ENCODE measurements around the gene KCNC1. TPM values are rescaled to one million over a fixed set of nuclear protein-coding genes. Genes with fewer than 3 reads are reported as not detected.

The KCNC1 gene
- total and polyA plus RNA-seq, 2 of the 13 experiments (the other 11 are each of a cell fraction or from before 2014, with no cell fraction given), result 0.01 to 0.04 TPM

- no peak for TF ChIP-seq GPN1 (CRISPR knock-in tag; IDR thresholded peaks at IDR 0.05; ENCODE audit: borderline replicate concordance)
- TF ChIP-seq ETV5 (CRISPR knock-in tag; IDR thresholded peaks at IDR 0.05; ENCODE audit: borderline replicate concordance), result no peak
- TF ChIP-seq ZNF451 (CRISPR knock-in tag; IDR thresholded peaks at IDR 0.05), result no peak
- no peak for TF ChIP-seq KAT2B (IDR thresholded peaks at IDR 0.05; ENCODE audit: borderline replicate concordance, low read depth, low read length)
- TF ChIP-seq ZNF660 (CRISPR knock-in tag; IDR thresholded peaks at IDR 0.05; ENCODE audit: borderline replicate concordance, low read depth), result no peak
- TF ChIP-seq ZNF232 (CRISPR knock-in tag; IDR thresholded peaks at IDR 0.05; ENCODE audit: borderline replicate concordance), result no peak
- TF ChIP-seq SNAI1 (CRISPR knock-in tag; IDR thresholded peaks at IDR 0.05; ENCODE audit: borderline replicate concordance), result no peak
- TF ChIP-seq TBX3 (IDR thresholded peaks at IDR 0.05; ENCODE audit: borderline replicate concordance), result no peak
- no peak for TF ChIP-seq ZBTB8A (CRISPR knock-in tag; IDR thresholded peaks at IDR 0.05; ENCODE audit: borderline replicate concordance, low read depth)
- no peak for TF ChIP-seq DMAP1 (CRISPR knock-in tag; IDR thresholded peaks at IDR 0.05)
- 0 out of 2 replicates have a peak, but pooled peaks have one; percentile 51 for TF ChIP-seq ZBTB2 (CRISPR knock-in tag; IDR thresholded peaks at IDR 0.05; ENCODE audit: low read depth)
Observed at GRCh38 chr11:17734418-17734911, at the start of gene KCNC1 (continued).

- H2AFZ ChIP-seq (ENCODE audit: low read length), result no peak overlapping the region
- FAIRE-seq, result no peak
- H3K27ac ChIP-seq (ENCODE audit: extremely low read length, insufficient read depth, low read length), result no peak overlapping the region
- 0% methylated on average over 3 of the region's 8 CpGs for WGBS (ENCODE audit: low lambda C conversion rate)
- no peaks in the 10 kb centered on the region for H4K20me1 ChIP-seq (ENCODE audit: insufficient read depth, low read length)
- H3K9ac ChIP-seq (ENCODE audit: insufficient read depth, low read depth, low read length), result no peak overlapping the region
- in situ Hi-C loops (cut with HindIII; ENCODE audit: extremely low pct_ligation_motif_present, low pct_unique_long_range_greater_than_20kb), result no loop called here
- no peak overlapping the region for H3K4me2 ChIP-seq (ENCODE audit: low read depth, low read length)
- no TSS peak for BruUV-seq (replicated peaks)
- ChIA-PET POLR2A (no interaction called here), CTCF (ENCODE audit: low intra/inter-chr PET ratio, low total read pairs) (no interaction called here)
- H3K9me3 ChIP-seq (ENCODE audit: low read length), result no peaks in the 10 kb centered on the region
- no peak for ATAC-seq
- intact Hi-C loops (cut with micrococcal nuclease; ENCODE audit: unreplicated experiment), result no loop called here
- no peak for DNase-seq (ENCODE audit: low spot score)
- peaks cover 1 to 43% of the 10 kb centered on the region in 2 experiments; a peak in 3 of 5 replicates for H3K27me3 ChIP-seq (ENCODE audit: control insufficient read depth in 1 of 2, insufficient read depth in 2 of 2, low read length in 2 of 2)
- peaks cover 10% of the 10 kb centered on the region; the same call in 1 of the 2 replicates for H3K4me1 ChIP-seq (ENCODE audit: insufficient read depth, low read length)
- TF ChIP-seq PAXIP1 (CRISPR knock-in tag; conservative IDR thresholded peaks at IDR 0.05) (no peak), ZNF263 (CRISPR knock-in tag; IDR thresholded peaks at IDR 0.05) (no peak), SRSF4 (IDR thresholded peaks at IDR 0.05; ENCODE audit: low read depth, low read length, poor library complexity, severe bottlenecking) (no peak), ZMYM2 (CRISPR knock-in tag; IDR thresholded peaks at IDR 0.05) (no peak), ATF2 (CRISPR knock-in tag; IDR thresholded peaks at IDR 0.05) (no peak), TBX3 (IDR thresholded peaks at IDR 0.05; ENCODE audit: borderline replicate concordance) (no peak), NCOA1 (CRISPR knock-in tag; IDR thresholded peaks at IDR 0.05) (no peak)
- no peaks in the 10 kb centered on the region for H3K79me2 ChIP-seq (ENCODE audit: insufficient read depth, low read length)
- H3K4me3 ChIP-seq (replicated peaks in 1 of 3; ENCODE audit: insufficient read depth in 1 of 3, low read depth in 2 of 3, low read length in 3 of 3), result no peak overlapping the region
- no peaks in the 10 kb centered on the region for H3K36me3 ChIP-seq (replicated peaks in 1 of 2; ENCODE audit: control insufficient read depth in 1 of 2, insufficient read depth in 2 of 2, low read length in 2 of 2)
Observed at GRCh38 chr11:17686231-17686980, 48.2 kb upstream of the KCNC1 start.

Measured in HepG2 (cell line).